HG02970 (cell line): ENCODE results near the gene RASGEF1B.
A peak's percentile ranks its signal among the peaks of the same experiment; 100 is the strongest.
"Not testable (repeated sequence)": the region's sequence is repeated elsewhere in the genome, so short reads cannot be mapped to it uniquely, and the experiment has no call there.

Experiments used
- ATAC-seq: cut with Tn5 transposase; IDR thresholded peaks from one replicate; pipeline ENCODE4 v1.9.1; 2021; ENCODE audit warnings: mild to moderate bottlenecking, moderate library complexity, moderate number of reproducible peaks; ENCODE audit not compliant: unreplicated experiment, low FRiP score

Gene RASGEF1B

DNA sequence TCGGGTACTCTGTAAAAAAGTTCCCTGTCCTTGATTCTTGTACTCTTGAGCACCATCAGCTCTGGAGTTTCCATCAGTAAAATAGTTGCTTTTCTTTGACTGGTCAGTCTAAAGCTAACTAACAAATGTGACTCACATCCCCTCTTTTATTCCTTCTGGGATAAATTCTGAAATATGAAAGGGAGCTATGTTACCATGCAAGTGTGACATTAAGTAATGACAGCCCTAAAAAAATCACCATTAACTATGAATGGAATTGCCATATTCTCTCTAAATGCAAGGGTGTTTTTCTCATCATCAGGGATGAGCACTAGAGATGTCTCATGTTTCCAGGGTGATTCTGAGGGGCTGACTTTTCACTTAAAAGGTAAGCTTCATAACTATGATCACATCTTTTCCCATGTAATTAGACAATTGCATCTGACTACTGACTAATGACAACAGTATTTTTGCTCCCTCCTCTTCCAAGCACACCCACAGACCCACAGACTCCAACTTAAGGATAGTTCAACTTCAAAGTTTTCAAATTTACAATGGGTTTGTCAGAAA, 26.9 kb upstream of the RASGEF1B start:
- ATAC-seq, result no peak

DNA sequence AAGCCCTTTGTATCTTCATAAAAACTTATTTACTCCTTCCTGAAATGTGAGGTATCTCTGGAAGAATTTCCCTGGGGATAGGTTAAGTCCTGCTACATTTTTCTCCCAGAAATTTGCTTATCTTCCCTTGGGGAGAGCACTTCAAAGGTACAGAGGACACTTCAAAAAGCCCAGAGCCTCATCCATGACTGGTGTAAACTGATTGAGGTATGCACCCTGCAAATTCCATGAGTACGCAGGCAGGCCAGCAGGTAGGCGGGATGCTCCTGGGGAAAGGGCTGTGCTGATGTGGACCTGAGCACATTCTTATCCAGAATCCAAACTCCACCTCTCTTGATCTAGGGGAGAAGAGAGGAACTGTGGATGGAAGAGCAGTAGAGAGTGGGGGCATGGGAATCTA, 26.3 kb upstream of the RASGEF1B start:
- no peak for ATAC-seq

- ATAC-seq, result no peak
Observed at GRCh38 chr4:81495345-81495744, 23.6 kb upstream of the RASGEF1B start.

DNA sequence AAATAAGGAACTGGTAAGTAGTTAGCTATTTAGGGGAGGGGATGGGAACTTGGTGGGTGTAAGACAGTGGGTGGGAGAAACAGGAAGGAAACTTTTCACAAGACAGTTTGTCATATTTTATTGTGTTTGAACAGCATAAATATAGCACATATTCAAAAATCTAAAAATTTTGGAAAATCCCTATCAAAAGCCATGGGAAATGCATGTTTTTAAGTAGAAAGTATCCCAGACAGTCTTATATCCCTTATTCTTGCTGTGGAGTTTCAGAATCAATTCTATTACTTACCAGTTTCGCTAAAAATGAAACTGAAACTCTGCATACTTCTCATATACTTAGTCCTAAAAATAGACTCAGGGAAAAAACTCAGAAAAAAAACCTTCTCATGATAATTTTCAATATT, 22.3 kb upstream of the RASGEF1B start:
- ATAC-seq, result peak; percentile 73

GRCh38 chr4:81492606-81493230, 21.0 kb upstream of the RASGEF1B start:
- no peak for ATAC-seq

DNA sequence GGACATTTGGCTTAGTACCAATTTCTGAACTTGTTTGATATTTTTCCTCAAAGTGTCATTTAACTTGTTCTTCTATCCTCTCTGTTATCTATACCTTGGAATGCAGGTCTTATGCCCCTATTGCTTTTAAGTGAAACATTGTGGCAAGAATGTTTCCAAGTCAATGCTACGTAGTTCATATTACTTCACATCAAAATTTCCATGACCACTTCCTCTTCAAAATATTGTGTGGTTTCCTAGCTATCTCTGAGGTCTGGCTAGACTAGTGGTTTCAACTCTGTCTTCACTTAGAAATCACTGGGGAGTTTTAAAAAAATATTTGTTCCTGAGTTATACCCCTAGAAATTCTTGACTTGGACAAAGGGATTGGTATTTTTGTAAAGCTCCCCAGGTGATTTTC, 20.2 kb upstream of the RASGEF1B start:
- no peak for ATAC-seq

DNA sequence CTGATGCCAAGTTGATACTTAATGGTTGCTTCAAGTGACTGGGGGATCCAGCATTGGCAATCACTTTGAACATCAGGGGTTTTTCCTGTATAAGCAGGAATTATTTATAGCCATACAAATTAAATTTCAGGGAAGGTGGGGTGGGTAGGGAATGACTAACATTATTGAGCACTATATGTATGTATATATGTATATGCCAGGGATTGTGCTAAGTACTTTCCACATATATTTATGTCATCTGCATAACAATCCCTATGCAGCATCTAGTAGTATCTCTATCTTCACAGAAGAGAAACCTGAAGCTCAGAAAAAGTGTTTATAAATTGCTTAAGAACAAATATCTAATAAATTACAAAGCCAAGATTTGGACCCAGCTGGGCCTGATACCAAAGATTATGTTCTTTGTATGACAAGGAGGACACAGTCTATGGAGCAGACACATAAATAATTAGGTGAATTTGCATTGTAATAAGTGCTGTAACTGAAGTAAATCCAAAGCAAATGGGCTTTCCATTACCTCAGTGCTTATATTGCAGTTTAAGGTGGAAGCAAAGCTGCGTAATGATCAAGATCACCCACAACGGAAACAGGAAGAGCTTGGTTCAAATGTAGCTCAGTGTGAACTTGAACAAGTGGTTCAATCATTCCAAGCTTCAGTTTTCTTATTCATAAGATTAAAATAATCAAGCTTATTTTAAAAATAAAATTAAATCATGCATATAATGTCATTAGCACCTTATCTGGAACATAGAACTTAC, 18.9 kb upstream of the RASGEF1B start:
- ATAC-seq, result no peak

DNA sequence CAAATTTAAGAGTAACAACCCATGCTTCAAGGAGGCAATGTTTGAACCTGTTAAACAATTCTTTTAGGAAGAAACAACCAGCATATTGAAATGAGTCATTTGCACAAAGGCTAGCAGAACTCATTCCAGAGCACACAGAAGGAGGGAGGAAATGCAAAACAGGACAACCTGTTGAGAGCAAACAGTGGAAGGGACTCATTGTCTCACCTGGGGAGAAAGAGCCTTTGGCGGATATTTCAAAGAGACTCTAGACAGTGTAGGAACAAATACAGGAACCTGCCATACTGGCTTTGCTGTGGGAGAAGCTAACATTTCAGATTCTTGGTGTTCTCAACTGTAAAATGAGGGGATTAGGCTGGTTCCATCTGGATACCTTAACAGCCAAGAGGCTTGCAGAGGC, 14.8 kb upstream of the RASGEF1B start:
- no peak for ATAC-seq

DNA sequence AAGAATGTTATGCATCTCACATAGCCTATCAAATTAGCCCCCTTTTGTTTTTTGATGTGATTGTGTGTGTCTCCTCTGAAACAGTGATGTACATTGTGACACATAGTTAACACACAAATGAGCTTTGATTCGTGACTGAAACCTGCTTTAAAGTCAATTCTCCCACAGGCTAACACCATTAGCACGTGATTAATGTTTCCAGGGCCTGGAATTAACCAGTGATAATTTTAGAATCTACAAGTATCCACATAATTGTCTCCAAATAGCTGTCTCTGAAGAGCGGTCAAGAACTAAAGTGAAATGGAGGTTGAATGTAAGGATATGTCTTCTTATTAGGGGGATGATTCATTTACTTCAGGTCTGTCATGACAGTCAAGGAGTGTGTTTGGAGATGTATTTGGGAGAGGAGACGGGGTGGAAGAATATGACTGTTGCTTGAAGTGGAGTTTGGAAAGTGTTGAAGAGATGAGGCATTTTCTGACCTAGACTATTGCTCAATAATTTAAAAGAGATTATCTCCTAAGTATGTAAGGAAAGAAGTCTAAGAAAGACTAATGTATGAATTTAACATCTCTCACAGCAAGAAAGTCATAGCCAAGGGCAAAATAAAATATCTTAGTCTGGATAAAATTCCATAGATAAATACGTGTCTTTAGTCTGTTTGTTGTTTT, 13.7 kb upstream of the RASGEF1B start:
- no peak for ATAC-seq

GRCh38 chr4:81482326-81482725, 10.6 kb upstream of the RASGEF1B start:
- no peak for ATAC-seq

DNA sequence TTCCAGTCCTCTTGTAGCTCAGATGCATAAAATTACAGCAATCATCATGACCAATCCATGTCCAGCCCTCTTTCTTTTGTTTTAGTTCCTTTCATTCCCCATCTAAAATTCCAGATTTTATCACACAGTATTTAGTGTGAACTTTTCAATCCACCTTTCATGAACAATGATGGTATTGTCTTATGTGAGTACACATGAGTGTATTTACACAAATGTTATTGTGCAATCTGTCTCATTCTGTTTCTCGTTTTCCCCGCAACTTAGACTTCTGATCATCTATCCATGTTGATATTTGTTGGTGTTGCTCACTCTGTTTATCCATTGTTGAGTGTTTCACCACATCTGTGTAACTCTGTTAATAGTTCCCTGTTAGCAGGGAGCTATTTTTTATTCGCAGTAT, 9.4 kb upstream of the RASGEF1B start:
- ATAC-seq, result no peak

GRCh38 chr4:81479573-81479972, 7.9 kb upstream of the RASGEF1B start:
- ATAC-seq, result not testable (repeated sequence)

DNA sequence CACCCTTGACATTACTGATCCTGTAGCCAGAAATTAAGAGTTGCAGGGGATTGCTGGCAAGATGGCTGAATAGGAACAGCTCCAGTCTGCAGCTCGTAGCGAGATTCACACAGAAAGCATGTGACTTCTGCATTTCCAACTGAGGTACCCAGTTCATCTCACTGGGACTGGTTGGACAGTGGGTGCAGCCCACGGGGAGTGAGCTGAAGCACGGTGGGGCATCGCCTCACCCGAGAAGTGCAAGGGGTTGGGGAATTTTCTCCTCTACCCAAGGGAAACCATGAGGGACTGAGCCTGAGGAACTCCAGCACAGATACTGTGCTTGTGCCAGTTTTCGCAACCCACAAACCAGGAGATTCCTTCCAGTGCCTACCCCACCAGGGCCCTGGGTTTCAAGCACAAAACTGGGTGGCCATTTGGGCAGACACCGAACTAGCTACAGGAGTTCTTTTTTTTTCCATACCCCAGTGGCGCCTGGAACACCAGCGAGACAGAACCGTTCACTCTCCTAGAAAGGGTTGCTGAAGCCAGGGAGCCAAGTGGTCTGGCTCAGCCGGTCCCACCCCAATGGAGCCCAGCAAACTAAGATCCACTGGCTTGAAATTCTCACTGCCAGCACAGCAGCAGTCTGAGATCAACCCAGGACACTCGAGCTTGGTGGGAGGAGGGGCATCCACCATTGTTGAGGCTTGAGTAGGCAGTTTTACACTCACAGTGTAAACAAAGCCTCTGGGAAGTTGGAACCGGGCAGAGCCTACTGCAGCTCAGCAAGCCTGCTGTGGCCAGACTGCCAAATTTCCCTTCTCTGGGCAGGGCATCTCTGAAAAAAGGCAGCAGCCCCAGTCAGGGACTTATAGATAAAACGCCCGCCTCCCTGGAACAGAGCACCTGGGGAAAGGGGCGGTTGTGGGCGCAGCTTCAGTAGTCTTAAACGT, 1.9 kb upstream of the RASGEF1B start:
- ATAC-seq, result not testable (repeated sequence)

- peak; percentile 48 for ATAC-seq
Observed at GRCh38 chr4:81472281-81473182, 825 bp upstream of the RASGEF1B start.

- no peak for ATAC-seq
Observed at GRCh38 chr4:81471298-81471587, 464 bp downstream of the RASGEF1B start.

DNA sequence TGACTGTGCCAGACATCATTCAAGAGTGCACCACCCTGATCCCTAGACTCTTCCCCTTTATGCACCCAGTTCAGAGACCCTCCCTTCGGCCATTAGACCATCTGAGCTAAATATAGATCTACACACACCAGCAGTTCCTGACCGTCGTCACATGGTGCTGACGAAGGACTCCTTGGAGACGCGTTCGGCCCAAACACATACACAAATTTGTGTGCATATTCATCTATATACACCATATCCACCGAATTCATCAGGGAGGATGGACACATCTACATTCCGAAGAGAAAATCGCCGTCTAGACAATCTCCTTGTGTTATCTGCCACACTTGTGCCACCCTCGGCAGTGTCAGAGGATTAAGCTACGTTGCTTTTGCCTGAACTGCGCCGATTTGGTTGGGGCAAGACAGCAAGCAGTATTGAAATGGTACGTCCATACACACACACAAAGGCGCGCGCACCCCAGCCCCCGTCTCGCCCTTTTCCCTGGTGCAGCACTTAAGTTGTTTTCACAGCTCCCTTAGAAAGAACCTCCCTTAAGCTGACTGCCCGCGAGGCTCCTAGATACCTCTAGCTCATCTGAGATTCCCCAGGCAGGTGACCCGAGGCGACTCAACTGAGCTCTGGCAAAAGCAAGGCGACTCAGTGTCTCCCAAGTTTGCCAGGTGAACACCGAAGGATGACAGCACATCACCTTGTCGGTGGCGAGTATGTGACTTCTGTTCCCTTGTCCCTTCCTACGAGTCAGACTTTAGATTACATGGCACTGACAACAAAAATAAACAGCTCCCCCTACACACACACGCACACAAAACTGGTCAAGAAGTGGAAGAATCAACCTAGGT, 1.0 kb downstream of the RASGEF1B start:
- no peak for ATAC-seq

GRCh38 chr4:81469781-81470455, 1.8 kb downstream of the RASGEF1B start:
- ATAC-seq, result no peak

DNA sequence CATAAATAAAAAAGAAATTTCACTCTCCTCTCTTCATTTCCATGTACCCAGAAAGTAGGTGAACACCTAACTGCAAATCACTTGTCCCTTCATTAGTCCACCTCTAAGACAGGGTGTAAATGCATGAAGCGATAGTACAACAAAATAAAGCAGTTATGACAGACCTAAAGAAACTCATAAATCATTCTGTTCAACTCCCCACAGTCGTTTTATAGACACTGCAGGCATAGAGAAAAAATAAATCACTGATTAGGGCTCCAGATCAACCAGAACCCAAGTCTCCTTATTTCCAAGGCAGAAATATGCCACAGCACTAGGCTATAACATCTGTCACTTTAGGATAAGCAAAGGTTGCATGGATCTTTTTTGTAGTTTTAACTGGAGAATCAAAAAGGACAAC, 3.0 kb downstream of the RASGEF1B start:
- no peak for ATAC-seq
